PC-9 (cell line): ENCODE measurements around the gene FBLN2.

ENCODE experiments used
- CTCF ChIP-seq: fragments of 200-600 bp; sonication (generic); conservative IDR thresholded peaks from 2 replicates; pipeline ENCODE4 v1.6.1; 2017; ENCODE audit warnings: mixed run types, antibody characterized with exemption, mild to moderate bottlenecking, moderate library complexity
- EZH2 ChIP-seq: fragments of 200-600 bp; sonication (generic); IDR thresholded peaks from 2 replicates; pipeline ENCODE4 v1.8.0; 2017; ENCODE audit warnings: antibody characterized with exemption, low read depth

- TF ChIP-seq CTCF = no peak
- TF ChIP-seq EZH2 = no peak
These were observed 21.7 kb downstream of the FBLN2 start for GRCh38 chr3:13570391-13571194.
